Measurements from ENCODE around the gene UPB1.

Gene UPB1

DNA sequence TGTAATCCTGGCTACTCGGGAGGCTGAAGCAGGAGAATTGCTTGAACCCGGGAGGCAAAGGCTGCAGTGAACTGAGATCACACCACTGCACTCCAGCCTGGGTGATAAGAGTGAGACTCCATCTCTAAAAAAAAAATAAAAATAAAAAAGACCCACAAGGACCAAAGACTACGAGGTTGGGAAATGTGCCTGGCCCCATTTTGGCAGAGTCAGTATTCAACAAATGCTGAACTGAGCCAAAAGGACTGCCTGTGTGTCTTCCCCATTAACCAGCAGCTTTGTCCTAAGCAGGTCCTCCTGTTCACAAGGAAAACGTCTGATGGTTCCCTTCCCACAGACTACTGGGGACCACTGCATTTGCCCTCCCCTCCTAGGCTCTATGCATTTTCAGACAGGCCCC, 40.1 kb upstream of the UPB1 start:
- TF ChIP-seq, protein P1, sequence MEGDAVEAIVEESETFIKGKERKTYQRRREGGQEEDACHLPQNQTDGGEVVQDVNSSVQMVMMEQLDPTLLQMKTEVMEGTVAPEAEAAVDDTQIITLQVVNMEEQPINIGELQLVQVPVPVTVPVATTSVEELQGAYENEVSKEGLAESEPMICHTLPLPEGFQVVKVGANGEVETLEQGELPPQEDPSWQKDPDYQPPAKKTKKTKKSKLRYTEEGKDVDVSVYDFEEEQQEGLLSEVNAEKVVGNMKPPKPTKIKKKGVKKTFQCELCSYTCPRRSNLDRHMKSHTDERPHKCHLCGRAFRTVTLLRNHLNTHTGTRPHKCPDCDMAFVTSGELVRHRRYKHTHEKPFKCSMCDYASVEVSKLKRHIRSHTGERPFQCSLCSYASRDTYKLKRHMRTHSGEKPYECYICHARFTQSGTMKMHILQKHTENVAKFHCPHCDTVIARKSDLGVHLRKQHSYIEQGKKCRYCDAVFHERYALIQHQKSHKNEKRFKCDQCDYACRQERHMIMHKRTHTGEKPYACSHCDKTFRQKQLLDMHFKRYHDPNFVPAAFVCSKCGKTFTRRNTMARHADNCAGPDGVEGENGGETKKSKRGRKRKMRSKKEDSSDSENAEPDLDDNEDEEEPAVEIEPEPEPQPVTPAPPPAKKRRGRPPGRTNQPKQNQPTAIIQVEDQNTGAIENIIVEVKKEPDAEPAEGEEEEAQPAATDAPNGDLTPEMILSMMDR (IDR thresholded peaks at IDR 0.05; ENCODE audit: insufficient read depth, low read depth, low read length, missing control alignments): no peak
- no peak overlapping the region for H3K4me3 ChIP-seq (ENCODE audit: low read depth, low read length)
- no peak for DNase-seq (ENCODE audit: low read depth)

DNA sequence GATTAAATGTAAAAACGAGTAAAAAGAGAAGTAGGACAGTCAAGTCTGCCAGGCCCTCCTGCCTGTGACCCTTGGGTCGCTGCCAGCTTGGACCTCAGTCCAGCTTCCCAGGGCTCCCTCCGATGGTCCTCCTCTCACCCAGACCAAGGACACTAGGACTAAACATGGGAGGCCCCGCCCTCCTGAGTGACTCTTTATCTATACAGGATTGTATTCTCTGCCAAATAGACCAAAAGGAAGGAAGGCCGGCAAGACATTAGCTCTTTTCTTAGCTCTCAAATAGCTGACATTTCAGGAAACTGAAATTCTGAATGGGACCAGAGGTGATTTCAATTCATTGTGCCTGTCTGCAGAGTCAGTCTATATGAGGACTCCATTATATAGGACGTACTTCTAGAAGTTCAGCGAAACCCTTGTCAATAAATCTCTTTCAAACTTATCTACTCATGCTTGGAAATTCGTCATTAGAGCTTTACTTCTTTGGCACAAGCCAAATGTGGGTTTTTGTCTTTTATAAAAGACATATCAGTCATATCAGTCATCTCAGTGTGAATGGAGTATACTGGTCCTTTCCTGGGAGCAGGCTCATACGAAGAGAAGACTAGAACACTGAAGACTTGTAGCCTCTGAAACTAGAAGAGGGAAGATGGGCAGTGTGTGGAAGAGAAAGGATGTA, 39.2 kb upstream of the UPB1 start:
- TF ChIP-seq, protein P1 (IDR thresholded peaks at IDR 0.05; ENCODE audit: insufficient read depth, low read depth, low read length, missing control alignments): no peak
- no peak overlapping the region for H3K4me3 ChIP-seq (ENCODE audit: low read depth, low read length)
- DNase-seq (ENCODE audit: low read depth): no peak

DNA sequence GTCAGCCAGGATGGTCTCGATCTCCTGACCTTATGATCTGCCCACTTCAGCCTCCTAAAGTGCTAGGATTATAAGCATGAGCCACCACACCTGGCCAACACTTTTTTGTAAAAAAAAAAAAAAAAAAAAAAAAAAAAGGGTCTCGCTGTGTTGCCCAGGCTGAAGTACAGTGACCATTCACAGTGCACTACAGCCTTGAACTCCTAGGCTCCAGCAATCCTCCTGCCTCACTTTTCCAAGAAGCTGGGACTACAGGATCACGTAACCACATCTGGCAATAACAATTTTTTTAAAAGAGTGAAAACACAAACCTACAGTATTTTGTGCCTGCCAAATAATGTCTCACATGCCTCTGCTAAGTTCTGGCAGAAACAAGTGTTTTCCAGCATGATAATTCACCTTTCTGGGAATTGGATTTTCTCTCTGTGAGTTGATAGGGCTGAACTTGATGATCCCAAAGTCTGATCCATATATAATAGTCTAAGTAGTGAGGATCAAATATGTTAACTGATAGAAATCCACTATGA, 37.2 kb upstream of the UPB1 start:
- no peak for DNase-seq (ENCODE audit: low read depth)
- TF ChIP-seq, protein P1 (IDR thresholded peaks at IDR 0.05; ENCODE audit: insufficient read depth, low read depth, low read length, missing control alignments): no peak
- H3K4me3 ChIP-seq (ENCODE audit: low read depth, low read length): no peak overlapping the region

DNA sequence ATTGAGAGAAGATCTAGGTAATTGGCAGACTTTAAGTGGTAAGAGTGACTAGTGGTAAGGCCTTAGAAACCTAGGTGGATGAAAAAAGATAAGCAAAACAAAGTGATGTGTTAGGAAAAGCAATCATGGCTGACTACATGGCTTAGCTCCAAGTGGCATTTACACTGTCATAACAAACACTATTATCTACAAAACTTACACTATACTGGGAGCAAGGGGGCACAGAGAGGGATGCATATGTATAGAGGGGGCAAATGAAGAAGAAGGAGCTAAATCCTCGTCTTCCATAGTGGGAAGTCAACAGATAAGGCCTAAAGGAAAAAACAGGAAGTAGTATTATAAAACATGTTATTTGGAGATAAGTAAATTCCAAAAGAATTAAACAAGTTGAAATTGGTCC, 35.2 kb upstream of the UPB1 start:
- H3K4me3 ChIP-seq (ENCODE audit: low read depth, low read length): no peak overlapping the region
- DNase-seq (ENCODE audit: low read depth): no peak
- TF ChIP-seq, protein P1 (IDR thresholded peaks at IDR 0.05; ENCODE audit: insufficient read depth, low read depth, low read length, missing control alignments): no peak

DNA sequence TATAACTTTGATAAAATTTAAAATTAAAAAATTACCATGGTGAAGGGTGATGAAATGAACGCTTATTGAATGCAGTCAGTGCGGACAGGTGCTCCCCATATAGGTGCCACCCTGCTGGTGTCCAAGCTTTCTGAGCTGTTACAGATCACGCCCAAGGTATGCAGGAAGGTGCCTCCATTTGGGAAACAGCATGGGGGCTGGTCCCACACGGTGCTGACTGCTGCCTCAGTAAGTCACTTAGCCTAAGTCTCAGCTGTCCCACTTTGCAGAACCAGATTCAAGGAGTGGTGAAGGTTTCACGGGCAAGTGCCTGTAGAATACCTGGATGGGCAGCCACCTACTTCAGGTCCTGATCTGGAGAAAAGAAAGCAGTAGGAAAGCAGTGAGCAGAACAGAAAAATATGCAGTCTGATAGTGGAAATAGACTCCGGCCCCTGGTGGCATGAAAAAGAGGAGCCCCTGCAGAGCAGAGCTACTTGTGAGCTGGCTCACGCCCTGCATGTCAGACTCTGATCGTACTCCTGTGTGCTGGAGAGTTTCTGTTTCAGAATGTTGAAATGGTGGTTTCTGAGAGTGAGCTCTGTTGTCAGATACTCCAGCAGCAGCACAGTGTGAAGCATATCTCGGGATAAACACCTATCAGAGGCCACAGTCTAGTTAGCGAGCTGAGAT, 34.6 kb upstream of the UPB1 start:
- H3K4me3 ChIP-seq (ENCODE audit: low read depth, low read length): peak overlapping the region; percentile 6; the same call in 1 of the 2 replicates
- peak; percentile 71 for DNase-seq (ENCODE audit: low read depth)
- TF ChIP-seq, protein P1 (IDR thresholded peaks at IDR 0.05; ENCODE audit: insufficient read depth, low read depth, low read length, missing control alignments): no peak

DNA sequence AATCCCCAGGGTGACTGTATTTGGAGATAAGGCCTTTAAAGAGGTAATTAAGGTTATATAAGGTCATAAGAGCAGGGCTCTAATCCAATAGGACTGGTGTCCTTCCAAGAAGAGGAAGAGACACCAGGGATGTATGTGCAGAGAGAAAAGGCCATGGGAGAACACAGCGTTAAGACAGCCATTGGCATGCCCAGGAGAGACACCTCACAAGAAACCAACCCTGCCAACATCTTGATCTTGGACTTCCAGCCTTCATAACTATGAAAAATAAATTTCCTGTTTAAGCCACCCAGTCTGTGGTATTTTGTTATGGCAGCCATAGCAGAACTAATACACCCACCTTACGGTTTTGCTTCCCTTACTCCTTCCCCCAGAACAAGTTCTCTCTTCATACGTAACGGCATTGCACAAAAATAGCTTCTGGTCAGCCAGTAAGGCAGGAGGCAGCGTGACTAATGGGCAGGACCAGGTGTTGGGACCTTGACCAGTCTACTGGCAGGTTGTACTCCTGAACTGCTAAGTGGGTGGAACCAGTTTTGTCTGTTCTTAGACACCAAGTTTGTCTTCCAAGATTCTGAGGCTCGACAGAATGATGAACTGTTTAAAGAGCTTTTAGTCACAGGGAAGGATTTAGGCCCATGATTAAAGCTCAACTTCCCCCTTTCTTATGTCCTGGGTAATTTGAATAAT, 31.9 kb upstream of the UPB1 start:
- TF ChIP-seq, protein P1 (IDR thresholded peaks at IDR 0.05; ENCODE audit: insufficient read depth, low read depth, low read length, missing control alignments): no peak
- DNase-seq (ENCODE audit: low read depth): no peak
- no peak overlapping the region for H3K4me3 ChIP-seq (ENCODE audit: low read depth, low read length)
